ENCODE results near the gene SNX27.

GRCh38 chr1:151716405-151716762, 104.5 kb downstream of the SNX27 start:
- TF ChIP-seq ZNF114 (tag by site-specific recombination; IDR thresholded peaks at IDR 0.05) = no peak
- no peak for TF ChIP-seq CTCF (tag by site-specific recombination; IDR thresholded peaks at IDR 0.05)
- no peak for TF ChIP-seq ZNF26 (tag by site-specific recombination; IDR thresholded peaks at IDR 0.05)
- no peak for TF ChIP-seq ZBTB7A (tag by site-specific recombination; IDR thresholded peaks at IDR 0.05; ENCODE audit: low read depth)
- no peak for TF ChIP-seq ZNF645 (tag by site-specific recombination; IDR thresholded peaks at IDR 0.05)
- TF ChIP-seq KLF16 (tag by site-specific recombination; IDR thresholded peaks at IDR 0.05) = no peak
